HG03039 (cell line): ENCODE data around the gene CLSTN3.
"Not testable (repeated sequence)": the region's sequence is repeated elsewhere in the genome, so short reads cannot be mapped to it uniquely, and the experiment has no call there.

Experiments used
- ATAC-seq: cut with Tn5 transposase; IDR thresholded peaks from one replicate; pipeline ENCODE4 v1.9.1; 2021; ENCODE audit warnings: mild to moderate bottlenecking, moderate library complexity; ENCODE audit not compliant: unreplicated experiment

CLSTN3 gene

GRCh38 chr12:7103837-7104584 lies 26.2 kb upstream of the CLSTN3 start:
- no peak for ATAC-seq

- ATAC-seq, result no peak
These were observed 24.1 kb upstream of the CLSTN3 start for GRCh38 chr12:7106082-7106481.

- not testable (repeated sequence) for ATAC-seq
These were observed 23.0 kb upstream of the CLSTN3 start for GRCh38 chr12:7107181-7107580.

GRCh38 chr12:7107636-7108002 lies 22.6 kb upstream of the CLSTN3 start:
- ATAC-seq, result no peak

GRCh38 chr12:7108003-7108795 lies 22.0 kb upstream of the CLSTN3 start:
- ATAC-seq, result peak; percentile 76

GRCh38 chr12:7108796-7109571 lies 21.2 kb upstream of the CLSTN3 start, which contains the start of gene C1RL:
Gene C1RL (minus strand): TSS chr12:7109214. CDS start chr12:7109180, 34 bp downstream.
- no peak for ATAC-seq

- no peak for ATAC-seq
These were observed 20.6 kb upstream of the CLSTN3 start for GRCh38 chr12:7109572-7109920.

GRCh38 chr12:7110661-7111060 lies 19.5 kb upstream of the CLSTN3 start:
- ATAC-seq, result no peak

GRCh38 chr12:7112041-7112440 lies 18.1 kb upstream of the CLSTN3 start:
- ATAC-seq, result no peak

- no peak for ATAC-seq
These were observed 16.7 kb upstream of the CLSTN3 start for GRCh38 chr12:7113389-7113871.

GRCh38 chr12:7114008-7114407 lies 16.2 kb upstream of the CLSTN3 start:
- ATAC-seq, result no peak

GRCh38 chr12:7114851-7115250 lies 15.3 kb upstream of the CLSTN3 start:
- ATAC-seq, result no peak

GRCh38 chr12:7116196-7116595 lies 14.0 kb upstream of the CLSTN3 start:
- ATAC-seq, result no peak

- ATAC-seq, result no peak
These were observed 13.3 kb upstream of the CLSTN3 start for GRCh38 chr12:7116916-7117315.

- no peak for ATAC-seq
These were observed 12.5 kb upstream of the CLSTN3 start for GRCh38 chr12:7117670-7118069.

- ATAC-seq, result no peak
These were observed 11.3 kb upstream of the CLSTN3 start for GRCh38 chr12:7118881-7119280.

GRCh38 chr12:7120166-7120565 lies 10.0 kb upstream of the CLSTN3 start:
- ATAC-seq, result no peak

- no peak for ATAC-seq
These were observed 8.8 kb upstream of the CLSTN3 start for GRCh38 chr12:7121324-7121723.

GRCh38 chr12:7122811-7123769 lies 7.1 kb upstream of the CLSTN3 start:
- ATAC-seq, result no peak

GRCh38 chr12:7123806-7124522 lies 6.2 kb upstream of the CLSTN3 start:
- ATAC-seq, result no peak
